ENCODE data around the gene FKBP8. TPM values are rescaled to one million over a fixed set of nuclear protein-coding genes. Genes with fewer than 3 reads are reported as not detected.

FKBP8 gene
- total RNA-seq, 1 donor from 2014 or later: 250 TPM

DNA sequence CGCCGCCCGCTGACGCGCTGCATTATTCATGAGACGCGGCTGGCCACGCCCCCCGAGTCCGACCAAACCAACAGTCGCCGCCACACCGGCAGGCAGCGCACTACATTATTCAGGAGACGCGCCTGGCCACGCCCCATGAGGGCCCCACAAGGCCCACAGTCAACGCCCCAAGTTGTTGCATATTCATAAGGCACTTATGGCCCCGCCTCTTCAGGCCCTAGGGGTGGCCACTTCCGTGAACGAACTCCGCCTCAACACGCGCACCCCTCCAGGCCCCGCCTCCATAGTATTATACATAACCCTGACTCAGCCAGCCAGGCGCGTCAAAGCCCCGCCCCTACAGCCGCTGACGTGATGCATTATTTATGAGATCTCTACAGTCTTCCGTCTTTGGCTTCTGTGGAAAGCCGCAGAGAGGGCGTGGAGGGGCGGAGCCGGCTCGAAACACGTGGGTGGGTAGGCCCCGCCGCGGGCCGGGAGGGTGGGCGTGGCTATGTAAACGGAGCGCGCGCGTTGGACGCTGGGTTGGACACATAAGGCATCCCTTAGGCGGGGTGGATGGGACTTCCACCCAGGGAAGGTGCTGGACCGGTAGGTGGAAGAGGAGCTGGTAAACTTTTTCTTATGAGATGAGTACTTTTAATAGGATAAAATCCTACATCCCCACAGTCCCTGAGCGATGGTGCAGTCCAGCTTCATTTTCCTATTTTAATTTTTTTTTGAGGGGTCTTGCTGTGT is 21.1 kb downstream of the FKBP8 start:
- DNase-seq (ENCODE audit: low spot score in 2 of 2, unreplicated experiment in 2 of 2): peak; percentile 100
- Mint-ChIP-seq H3K4me1 (peaks cover 11% of the 10 kb centered on the region), H3K36me3 (no peaks in the 10 kb centered on the region), H3K4me3 (peak overlapping the region; percentile 85), H3K27me3 (ENCODE audit: low read depth) (no peaks in the 10 kb centered on the region), H3K9me3 (no peaks in the 10 kb centered on the region), H3K27ac (peak overlapping the region; percentile 96)
- TF ChIP-seq, protein P1, sequence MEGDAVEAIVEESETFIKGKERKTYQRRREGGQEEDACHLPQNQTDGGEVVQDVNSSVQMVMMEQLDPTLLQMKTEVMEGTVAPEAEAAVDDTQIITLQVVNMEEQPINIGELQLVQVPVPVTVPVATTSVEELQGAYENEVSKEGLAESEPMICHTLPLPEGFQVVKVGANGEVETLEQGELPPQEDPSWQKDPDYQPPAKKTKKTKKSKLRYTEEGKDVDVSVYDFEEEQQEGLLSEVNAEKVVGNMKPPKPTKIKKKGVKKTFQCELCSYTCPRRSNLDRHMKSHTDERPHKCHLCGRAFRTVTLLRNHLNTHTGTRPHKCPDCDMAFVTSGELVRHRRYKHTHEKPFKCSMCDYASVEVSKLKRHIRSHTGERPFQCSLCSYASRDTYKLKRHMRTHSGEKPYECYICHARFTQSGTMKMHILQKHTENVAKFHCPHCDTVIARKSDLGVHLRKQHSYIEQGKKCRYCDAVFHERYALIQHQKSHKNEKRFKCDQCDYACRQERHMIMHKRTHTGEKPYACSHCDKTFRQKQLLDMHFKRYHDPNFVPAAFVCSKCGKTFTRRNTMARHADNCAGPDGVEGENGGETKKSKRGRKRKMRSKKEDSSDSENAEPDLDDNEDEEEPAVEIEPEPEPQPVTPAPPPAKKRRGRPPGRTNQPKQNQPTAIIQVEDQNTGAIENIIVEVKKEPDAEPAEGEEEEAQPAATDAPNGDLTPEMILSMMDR (IDR thresholded peaks at IDR 0.05; ENCODE audit: unreplicated experiment): no peak

DNA sequence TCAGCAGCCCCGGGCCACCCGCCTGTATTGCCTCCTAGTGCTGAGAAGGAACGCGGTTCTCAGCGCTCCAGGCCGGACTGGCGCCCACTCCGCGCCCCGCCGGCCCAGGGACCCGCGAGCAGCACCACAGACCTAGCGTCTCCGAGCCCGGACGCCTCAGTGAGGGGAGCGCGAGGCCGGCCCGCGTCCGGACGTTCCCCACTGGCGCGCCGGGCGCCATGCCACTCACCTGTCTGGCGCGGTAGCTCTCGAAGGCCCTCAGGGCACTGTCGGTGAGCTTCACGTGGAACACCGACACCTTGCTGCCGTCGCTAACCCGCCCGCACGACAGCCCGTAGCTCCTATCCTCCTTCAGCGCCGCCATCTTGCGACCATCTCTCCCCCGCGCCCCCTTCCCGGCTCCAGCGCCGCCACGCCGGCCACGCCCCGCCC is 21.7 kb downstream of the FKBP8 start, which contains the start of gene ELL:
TSS of gene ELL (minus strand) at position 379 of the 432 bp plus-strand sequence. CDS start at position 364, 15 bp downstream.
- Mint-ChIP-seq H3K9me3 (no peaks in the 10 kb centered on the region), H3K4me3 (peak within 1 kb of the TSS; percentile 85), H3K27me3 (ENCODE audit: low read depth) (no peaks in the 10 kb centered on the region), H3K36me3 (no peaks in the 10 kb centered on the region), H3K27ac (peak within 1 kb of the TSS; percentile 97), H3K4me1 (peaks cover 11% of the 10 kb centered on the region)
- DNase-seq (ENCODE audit: low spot score in 2 of 2, unreplicated experiment in 2 of 2): no peak
- TF ChIP-seq, protein P1 (IDR thresholded peaks at IDR 0.05; ENCODE audit: unreplicated experiment): no peak

- no peaks in the 10 kb centered on the region for H3K27me3 Mint-ChIP-seq (ENCODE audit: low read depth)
- H3K27ac Mint-ChIP-seq: peak overlapping the region; percentile 97
- TF ChIP-seq, protein P1 (IDR thresholded peaks at IDR 0.05; ENCODE audit: unreplicated experiment): no peak
- H3K36me3 Mint-ChIP-seq: no peaks in the 10 kb centered on the region
- H3K4me1 Mint-ChIP-seq: peaks cover 11% of the 10 kb centered on the region
- no peaks in the 10 kb centered on the region for H3K9me3 Mint-ChIP-seq
- peak in 1 of 2 experiments; percentile 45 for DNase-seq (ENCODE audit: low spot score in 2 of 2, unreplicated experiment in 2 of 2)
- peak overlapping the region; percentile 85 for H3K4me3 Mint-ChIP-seq
Measured at GRCh38 chr19:18520848-18521691, 22.3 kb downstream of the FKBP8 start.

DNA sequence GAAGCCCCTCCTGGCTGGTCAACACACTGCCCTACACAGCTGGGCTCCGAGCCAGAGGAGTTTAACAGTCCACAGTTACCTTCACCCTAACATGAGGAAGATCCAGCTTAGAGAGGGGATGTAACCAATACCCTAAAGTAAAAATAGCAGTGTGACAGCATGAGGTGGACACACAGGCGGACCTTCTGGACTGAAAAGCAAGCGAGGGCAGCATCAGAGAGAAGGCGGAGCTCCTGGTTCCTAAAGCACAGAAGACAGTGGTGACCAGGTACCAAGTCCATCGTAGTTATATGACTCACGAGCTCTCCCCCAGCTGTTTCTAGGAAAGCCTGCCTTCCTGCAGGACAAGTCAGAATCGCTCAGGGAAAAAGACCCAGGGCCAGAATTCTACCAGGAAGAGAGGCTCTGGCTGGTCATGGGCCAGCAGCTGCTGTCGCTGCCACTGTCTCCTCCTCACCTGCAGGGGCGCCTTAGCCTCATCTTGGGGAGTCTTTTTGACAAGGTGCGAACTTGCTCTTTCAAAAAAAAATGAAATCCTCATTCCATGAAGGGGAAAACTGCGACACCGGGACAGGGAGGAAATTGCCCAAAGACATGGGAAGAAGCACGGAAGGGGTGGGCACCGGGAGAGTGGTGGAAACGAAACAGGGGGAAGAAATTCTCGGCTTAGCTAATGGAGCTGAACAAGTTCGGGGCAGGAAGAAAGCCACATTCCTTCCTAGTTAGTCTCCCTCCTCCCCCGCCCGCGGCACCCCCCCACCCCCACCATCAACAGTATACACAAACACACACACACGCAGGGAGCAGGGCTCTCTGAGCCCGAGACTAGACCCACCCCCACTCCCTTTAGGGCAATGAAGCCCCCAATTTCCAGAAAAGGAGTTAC is 23.2 kb downstream of the FKBP8 start:
- peak in 1 of 2 experiments; percentile 62 for DNase-seq (ENCODE audit: low spot score in 2 of 2, unreplicated experiment in 2 of 2)
- TF ChIP-seq, protein P1 (IDR thresholded peaks at IDR 0.05; ENCODE audit: unreplicated experiment): peak; percentile 55
- Mint-ChIP-seq H3K27ac (peak overlapping the region; percentile 97), H3K4me3 (peak overlapping the region; percentile 85), H3K27me3 (ENCODE audit: low read depth) (no peaks in the 10 kb centered on the region), H3K36me3 (no peaks in the 10 kb centered on the region), H3K9me3 (no peaks in the 10 kb centered on the region), H3K4me1 (peaks cover 15% of the 10 kb centered on the region)

DNA sequence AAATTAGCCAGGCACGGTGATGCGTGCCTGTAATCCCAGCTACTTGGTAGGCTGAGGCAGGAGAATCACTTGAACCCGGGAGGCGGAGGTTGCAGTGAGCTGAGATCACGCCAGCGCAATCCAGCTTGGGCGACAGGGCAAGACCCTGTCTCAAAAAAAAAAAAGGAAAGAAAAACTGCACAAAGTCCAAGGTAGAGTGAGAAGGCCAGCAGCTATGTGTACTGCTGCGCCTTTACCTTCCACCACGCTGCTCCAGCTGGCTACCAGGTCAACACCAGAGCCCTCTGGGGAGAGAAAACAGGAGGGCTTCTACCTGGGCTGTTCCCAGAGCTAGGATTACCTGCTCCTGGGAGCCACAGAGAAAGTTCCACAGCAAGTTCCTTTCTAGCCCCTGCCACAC is 24.7 kb downstream of the FKBP8 start:
- TF ChIP-seq, protein P1 (IDR thresholded peaks at IDR 0.05; ENCODE audit: unreplicated experiment): no peak
- DNase-seq (ENCODE audit: low spot score in 2 of 2, unreplicated experiment in 2 of 2): no peak
- Mint-ChIP-seq H3K9me3 (no peaks in the 10 kb centered on the region), H3K4me3 (no peak overlapping the region), H3K27me3 (ENCODE audit: low read depth) (no peaks in the 10 kb centered on the region), H3K4me1 (peaks cover 27% of the 10 kb centered on the region), H3K36me3 (no peaks in the 10 kb centered on the region), H3K27ac (no peak overlapping the region)

Data from mesothelial cell of epicardium (in vitro differentiated cells).